ENCODE measurements around the gene SRI.

Gene SRI

DNA sequence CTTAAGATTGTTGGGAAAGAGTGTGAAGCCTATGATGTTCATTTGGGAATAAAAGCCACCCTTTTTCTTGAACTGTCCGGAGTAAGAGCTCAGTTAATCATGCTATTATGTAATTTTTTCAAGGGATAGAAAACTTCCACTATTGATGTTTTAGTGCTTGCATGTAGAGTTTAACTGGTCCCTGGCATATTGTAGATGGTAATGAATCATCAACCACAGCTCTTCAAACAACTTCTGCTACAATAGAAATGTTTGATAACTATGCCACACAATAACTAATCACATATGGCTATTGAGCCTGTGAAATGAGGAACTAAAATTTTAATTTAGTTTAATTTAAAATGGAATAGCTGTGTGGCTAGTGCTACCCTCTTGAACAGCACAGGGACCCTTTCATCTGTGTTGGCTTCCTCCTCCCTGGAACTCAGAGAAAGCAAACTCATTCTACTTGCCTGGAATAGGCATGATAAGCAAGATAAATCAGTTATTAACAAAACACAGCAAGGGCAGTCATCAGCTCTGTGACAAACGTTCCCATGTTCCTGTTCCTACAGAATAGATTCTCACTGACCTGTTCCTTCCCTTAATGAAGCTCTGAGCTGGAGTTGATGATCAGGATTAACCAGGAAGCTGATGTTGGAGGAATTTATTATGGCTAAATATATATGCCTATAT, 4.9 kb upstream of the SRI start:
- DNase-seq = no peak

- DNase-seq = no peak
Measured at GRCh38 chr7:88223265-88223664, 3.4 kb upstream of the SRI start.

DNA sequence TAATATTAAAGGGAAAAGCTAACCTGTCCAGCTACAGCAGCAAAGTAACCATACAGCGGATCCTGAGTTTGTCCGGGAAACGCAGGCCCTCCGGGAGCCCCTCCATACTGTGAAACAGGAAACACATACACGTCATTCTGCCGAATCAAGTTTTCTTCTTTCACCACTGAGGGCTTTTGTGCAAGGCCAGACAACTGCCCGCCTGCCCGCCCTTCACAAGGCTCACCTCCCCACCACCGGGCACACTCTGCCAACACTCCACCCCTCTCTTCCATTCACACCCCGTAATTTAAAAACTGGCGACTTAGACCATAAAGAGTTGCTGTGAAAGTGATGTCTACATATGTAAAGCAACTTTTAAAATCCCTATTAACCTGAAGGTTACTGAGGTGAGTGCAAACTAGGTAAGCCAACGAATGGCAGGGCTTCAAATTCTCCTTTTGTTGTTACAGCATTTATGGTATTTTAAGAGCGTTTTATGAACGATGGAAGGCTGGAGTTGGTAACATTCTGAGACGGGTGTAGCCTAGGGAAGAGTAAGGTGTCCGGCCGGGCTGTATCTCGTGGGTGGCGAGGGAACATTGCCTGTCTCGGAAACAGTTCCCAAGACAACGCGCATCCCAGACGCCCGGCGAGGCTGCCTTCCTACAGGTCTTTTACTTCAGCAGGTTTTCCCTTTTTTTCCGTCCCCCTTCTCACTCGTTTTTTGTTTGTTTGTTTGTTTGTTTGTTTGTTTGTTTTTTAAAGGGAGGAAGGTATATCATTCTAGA, 817 bp downstream of the SRI start:
- peak; percentile 58 for DNase-seq

GRCh38 chr7:88218429-88218745, 1.5 kb downstream of the SRI start:
- no peak for DNase-seq

GRCh38 chr7:88217675-88218428, 2.0 kb downstream of the SRI start:
- DNase-seq = no peak

DNA sequence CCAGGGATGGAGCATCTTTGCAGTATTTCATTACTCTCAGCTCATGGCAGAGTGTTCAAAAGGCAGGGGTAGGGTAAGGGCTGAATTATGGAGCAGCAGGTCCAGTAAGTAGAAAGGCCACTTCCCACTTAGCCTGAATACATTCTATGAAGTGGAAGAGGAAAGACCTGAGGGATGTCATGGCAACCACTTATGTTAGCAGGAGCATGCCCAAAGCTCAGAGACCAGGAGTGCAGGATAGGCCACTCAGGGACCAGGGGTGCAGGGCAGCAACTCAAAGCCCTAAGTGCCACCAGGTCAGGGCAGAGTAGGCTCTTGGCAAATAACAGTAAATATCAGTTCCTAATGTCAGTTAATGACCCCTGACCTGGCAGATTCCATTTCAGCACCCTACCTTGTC, 3.6 kb downstream of the SRI start:
- no peak for DNase-seq

DNA sequence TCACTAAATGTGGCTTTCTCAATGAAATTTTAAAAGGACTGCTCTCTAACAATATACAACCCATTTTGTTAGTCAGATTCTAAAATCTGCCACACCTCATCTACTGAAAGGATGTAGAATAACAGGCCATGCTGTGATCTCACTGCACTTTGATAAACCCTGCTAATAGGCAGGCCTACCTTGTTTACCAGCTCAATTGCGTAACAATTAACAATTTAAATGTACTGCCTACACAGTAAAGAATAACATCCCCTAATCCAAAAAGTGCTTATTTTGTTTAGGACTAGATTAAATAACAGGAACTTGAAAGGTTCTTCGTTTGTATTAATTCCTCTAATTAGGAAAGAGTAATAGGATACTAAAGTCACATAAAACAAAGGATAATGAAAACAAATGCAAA, 4.5 kb downstream of the SRI start:
- no peak for DNase-seq

DNA sequence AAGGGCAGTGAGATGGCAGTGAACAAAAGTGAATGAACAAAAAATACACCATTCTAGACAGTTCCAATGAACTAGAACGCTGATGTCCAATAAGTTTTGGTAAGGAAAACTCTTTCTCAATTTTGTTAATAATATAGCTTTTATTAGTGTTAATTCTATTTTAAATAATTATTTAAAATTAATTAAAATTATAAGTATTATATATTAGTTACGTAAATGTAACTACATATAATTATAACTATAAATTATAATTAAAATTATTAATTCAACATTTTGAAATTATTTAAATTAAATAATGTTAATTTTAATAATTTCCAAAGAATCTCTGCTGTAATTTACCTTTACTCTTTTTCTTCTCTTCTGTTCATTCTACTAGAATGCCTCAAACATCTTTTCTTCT, 5.4 kb downstream of the SRI start:
- no peak for DNase-seq

DNA sequence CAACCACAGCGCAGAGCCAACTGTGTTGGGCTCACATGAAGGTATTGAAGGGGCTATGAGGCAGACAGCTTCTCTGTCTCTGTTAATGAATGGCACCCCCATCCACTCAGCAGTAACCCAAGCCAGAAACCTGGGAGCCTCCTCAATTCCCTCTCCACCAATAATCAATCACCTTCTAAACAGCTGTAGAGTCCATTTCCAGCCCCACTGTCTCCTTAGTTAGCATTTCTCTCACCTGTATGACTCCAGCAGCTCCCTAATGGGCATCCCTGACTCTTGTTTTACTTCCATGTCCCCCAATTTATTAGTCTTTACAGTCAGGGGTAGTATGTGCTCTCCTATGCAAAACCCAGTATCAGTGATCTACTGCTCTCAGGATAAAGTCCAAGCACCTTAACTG, 6.9 kb downstream of the SRI start:
- DNase-seq = no peak

- no peak for DNase-seq
Measured at GRCh38 chr7:88208521-88208920, 11.3 kb downstream of the SRI start.

- no peak for DNase-seq
Measured at GRCh38 chr7:88206254-88206653, 13.6 kb downstream of the SRI start.

DNA sequence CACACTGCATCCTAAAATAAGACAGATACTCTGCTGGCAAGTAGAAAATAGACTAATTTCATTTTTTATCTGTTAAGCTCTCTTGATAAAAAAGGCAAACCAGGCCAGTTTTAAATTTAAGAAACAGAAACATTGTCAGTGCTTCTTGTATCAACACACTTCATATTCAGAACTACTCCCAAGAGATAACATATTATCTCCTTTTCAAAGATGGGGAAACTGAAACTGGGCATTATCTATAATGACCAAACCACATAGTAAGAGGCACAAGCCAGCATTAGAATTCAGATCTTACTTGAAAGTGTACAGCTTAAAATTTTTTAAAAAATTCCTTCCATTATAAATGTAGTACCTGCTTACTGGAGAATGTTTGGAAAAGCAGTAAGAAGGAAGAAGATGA, 14.7 kb downstream of the SRI start:
- no peak for DNase-seq

- DNase-seq = no peak
Measured at GRCh38 chr7:88204525-88205110, 15.2 kb downstream of the SRI start.

DNA sequence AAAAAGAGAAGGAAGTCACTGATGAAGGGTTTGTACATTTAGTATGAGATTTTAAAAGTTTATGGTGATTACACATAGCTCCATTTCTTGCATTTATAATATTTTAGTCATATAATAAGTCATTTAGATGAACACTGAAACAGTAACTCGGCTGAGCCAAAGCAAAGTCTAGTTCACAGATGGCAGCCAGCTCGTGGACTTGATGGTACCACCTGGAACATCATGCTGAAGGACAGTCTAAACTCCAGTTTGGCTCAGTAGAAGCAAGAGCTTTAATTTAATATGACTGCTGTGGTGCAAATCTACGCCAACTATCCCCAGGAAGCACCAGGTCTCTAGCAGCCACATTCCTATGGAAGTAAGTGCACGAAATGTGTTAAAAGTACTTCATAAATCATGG, 16.4 kb downstream of the SRI start:
- DNase-seq = no peak

GRCh38 chr7:88202799-88203198, 17.0 kb downstream of the SRI start:
- DNase-seq = no peak

GRCh38 chr7:88202278-88202677, 17.6 kb downstream of the SRI start:
- no peak for DNase-seq

DNA sequence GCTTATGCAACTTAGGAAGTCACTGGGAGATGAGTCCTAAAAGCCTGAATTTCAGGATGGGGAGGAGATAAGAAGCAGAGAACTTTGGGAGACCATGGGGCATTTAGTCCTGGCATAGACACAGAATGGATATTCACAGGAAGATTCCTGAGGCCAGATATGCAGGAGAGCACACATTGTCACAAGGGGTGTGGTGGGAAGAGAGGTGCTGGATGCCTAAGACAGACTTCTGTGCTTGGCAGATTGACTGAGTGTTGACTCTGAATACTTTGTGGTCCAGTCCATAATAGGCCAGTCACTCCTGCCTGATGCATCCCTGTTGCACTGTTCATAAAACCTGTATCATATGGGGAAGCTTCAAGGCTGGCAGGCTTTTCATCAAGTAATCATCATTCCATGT, 18.5 kb downstream of the SRI start:
- DNase-seq = no peak

DNA sequence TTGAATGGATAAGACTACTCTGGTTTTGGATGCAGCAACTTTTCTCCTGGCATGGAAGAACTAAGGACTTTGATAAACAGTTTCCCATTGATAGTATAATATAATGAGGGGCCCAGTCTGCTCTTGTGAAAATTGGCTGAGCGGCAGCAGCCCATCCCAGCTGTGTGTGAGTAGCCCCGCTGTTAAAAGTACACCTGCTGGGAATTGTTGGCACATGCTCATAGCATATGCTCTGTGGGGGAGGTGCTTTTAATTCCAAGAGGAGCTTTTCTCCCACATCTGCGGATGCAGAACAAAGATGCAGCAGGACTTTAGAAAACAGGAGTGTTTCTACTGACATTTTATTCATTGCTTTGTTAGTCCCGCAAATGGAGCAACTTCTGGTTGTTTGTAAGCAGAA, 19.0 kb downstream of the SRI start:
- DNase-seq = no peak

- DNase-seq = no peak
Measured at GRCh38 chr7:88200261-88200660, 19.6 kb downstream of the SRI start.

- no peak for DNase-seq
Measured at GRCh38 chr7:88191911-88192310, 27.9 kb downstream of the SRI start.

DNA sequence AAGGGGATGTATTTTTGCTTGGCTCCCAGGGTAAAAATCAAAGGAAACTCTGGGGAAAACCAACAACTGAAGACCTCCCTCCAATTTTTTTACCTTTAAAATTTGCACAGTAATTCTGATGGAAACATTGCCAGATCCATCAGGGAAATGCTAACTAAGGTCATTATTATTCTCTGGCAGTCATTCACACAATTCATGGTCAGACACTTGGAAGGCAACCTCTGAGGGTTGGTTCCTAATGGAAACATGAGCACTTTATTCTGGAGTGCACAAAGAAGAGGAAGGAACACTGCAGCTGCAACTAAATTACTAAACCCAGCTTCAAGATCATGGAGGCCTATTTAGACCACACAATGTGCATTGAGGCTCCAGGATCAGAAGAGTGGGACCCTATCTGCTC, 34.2 kb downstream of the SRI start:
- DNase-seq = no peak

- no peak for DNase-seq
Measured at GRCh38 chr7:88184848-88185304, 35.0 kb downstream of the SRI start.

- DNase-seq = no peak
Measured at GRCh38 chr7:88183051-88183450, 36.8 kb downstream of the SRI start.

DNA sequence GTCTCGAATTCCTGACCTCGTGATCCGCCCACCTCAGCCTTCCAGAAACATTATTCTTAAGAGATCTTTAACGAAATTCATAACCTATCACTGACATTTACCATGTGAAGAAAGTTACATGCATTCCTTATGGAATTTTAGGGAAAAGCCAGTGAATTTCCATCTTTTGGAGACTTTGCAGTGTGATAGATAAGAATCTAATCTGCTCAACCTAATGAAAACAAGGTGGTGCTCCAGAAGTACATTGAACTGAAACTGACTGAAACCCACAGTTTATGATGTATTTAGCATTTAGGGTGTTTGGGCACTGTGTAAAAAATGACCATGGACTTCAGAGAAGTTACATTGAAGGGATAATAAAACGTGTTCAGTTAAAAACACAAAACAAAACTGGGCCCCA, 43.6 kb downstream of the SRI start:
- DNase-seq = no peak
